Fibroblast of lung (primary cell): ENCODE measurements around the gene ARSG.

Source experiments
- EZH2 ChIP-seq: IDR thresholded peaks from 2 replicates; pipeline ENCODE4 v1.5.1; 2012; ENCODE audit warnings: low read length, control low read depth, mild to moderate bottlenecking; ENCODE audit errors: missing control alignments
- TF ChIP-seq, protein P1 (sequence below), 2 donors: IDR thresholded peaks in 1 of 2; conservative IDR thresholded peaks in 1 of 2; 1 replicate in 1 of 2; 2 replicates in 1 of 2; pipeline ENCODE4 v1.5.1; 2011 to 2012; ENCODE audit warnings: low read length in 2 of 2, control low read depth in 1 of 2, inconsistent platforms in 1 of 2, low read depth in 1 of 2, mild to moderate bottlenecking in 1 of 2

DNA sequence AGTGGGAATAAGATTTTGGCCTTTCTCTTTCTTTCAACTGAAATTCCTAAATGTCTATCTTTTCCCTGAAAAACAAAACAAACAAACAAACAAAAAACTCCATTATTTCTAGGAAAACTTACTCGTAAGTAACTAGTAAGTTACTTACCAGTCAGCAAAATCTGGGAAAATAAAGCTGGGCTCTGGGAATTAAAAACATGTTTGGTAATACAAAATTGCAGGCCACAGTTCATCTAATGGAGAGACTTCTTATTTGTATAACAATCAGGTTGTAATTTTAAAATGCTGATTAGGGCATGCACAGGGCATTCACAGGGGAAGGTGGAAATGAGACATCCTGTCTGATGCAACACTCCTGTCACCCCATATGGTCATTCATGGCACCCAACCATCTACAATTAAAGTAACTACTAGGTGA lies 169.8 kb downstream of the ARSG start:
- TF ChIP-seq, protein P1, sequence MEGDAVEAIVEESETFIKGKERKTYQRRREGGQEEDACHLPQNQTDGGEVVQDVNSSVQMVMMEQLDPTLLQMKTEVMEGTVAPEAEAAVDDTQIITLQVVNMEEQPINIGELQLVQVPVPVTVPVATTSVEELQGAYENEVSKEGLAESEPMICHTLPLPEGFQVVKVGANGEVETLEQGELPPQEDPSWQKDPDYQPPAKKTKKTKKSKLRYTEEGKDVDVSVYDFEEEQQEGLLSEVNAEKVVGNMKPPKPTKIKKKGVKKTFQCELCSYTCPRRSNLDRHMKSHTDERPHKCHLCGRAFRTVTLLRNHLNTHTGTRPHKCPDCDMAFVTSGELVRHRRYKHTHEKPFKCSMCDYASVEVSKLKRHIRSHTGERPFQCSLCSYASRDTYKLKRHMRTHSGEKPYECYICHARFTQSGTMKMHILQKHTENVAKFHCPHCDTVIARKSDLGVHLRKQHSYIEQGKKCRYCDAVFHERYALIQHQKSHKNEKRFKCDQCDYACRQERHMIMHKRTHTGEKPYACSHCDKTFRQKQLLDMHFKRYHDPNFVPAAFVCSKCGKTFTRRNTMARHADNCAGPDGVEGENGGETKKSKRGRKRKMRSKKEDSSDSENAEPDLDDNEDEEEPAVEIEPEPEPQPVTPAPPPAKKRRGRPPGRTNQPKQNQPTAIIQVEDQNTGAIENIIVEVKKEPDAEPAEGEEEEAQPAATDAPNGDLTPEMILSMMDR (conservative IDR thresholded peaks at IDR 0.05 in 1 of 2, IDR thresholded peaks at IDR 0.05 in 1 of 2; ENCODE audit: low read depth in 1 of 2, low read length in 2 of 2), result no peak
- TF ChIP-seq EZH2, result no peak
